IPS-15b (cell line): ENCODE results near the gene SLC12A8.

Experiments used
- H3K27me3 ChIP-seq: one replicate; pipeline ENCODE4 v1.6.1; 2013; ENCODE audit warnings: low read length; ENCODE audit not compliant: control insufficient read depth, insufficient read depth
- H3K36me3 ChIP-seq: one replicate; pipeline ENCODE4 v1.6.1; 2013; ENCODE audit warnings: low read length; ENCODE audit not compliant: control insufficient read depth, insufficient read depth
- H3K4me1 ChIP-seq: one replicate; pipeline ENCODE4 v1.6.1; 2013; ENCODE audit warnings: mild to moderate bottlenecking, low read length; ENCODE audit not compliant: control insufficient read depth, insufficient read depth
- H3K4me3 ChIP-seq: one replicate; pipeline ENCODE4 v1.5.1; 2013; ENCODE audit warnings: low read depth, low read length
- H3K9ac ChIP-seq: one replicate; pipeline ENCODE4 v1.6.1; 2013; ENCODE audit warnings: low read depth, mild to moderate bottlenecking, low read length
- H3K9me3 ChIP-seq: one replicate; pipeline ENCODE4 v1.6.1; 2013; ENCODE audit warnings: mild to moderate bottlenecking, low read length; ENCODE audit not compliant: control insufficient read depth, insufficient read depth

The SLC12A8 gene

DNA sequence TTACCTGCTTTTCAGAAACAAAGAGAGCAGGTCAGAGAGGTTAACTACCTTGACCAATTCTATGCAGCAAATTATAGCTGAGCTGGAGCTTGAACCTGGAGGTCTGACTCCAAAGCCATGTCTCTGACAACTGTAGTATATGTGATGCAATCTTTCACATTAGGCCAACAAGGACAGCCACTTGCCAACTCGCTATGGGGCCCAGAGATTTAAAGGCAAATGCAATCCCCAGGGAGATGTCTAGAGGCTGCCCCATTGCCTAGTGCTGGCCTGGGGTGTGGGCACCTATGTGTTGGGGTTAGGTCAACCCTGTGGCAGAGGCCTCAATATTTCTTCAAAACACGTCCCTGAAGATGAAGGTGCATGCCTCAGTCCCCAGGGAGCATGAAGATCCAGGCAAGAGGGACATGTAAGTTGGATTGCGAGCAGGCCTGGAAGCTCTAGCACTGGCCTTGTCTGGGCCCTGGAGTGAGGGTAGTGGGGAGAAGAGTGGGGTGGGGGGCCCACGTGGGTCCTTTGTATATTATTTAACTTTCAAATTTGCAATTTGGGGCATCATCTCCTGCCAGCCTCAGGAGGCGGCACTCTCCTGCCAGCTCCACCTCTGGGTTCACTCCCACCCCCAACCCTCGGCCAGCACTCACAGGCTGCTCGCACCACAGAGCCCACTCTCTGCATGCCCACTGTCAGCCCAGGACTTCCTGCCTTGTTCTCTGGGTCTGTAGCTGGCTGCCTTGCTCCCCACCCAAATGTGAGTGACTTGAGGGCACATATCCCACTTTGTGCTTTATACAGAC, 64.3 kb downstream of the SLC12A8 start:
- peaks cover 5% of the 10 kb centered on the region for H3K4me1 ChIP-seq
- no peak overlapping the region for H3K9ac ChIP-seq

DNA sequence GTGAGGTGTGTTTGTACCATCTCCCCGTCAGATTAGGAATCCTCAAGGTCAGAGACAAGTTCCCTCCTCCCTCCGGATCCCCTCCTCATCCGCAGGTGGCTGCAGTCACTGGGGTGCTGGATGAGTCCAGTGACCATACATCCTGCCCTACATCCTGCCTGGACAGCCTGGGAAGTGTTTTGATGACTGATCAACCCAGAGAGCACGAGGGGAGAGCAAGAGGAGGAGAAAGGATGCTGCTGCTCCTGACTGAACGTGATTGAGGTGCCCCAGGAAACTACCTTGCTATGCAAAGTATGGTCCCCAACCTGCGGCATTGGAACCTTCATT, 65.1 kb downstream of the SLC12A8 start:
- Histone ChIP-seq H3K4me1 (peaks cover 10% of the 10 kb centered on the region), H3K27me3 (peaks cover 3% of the 10 kb centered on the region)

More for the DNA sequence above, 64.3 kb downstream of the SLC12A8 start:
- H3K4me3 ChIP-seq: no peak overlapping the region
- H3K36me3 ChIP-seq: no peaks in the 10 kb centered on the region
- no peaks in the 10 kb centered on the region for H3K27me3 ChIP-seq
- no peaks in the 10 kb centered on the region for H3K9me3 ChIP-seq

DNA sequence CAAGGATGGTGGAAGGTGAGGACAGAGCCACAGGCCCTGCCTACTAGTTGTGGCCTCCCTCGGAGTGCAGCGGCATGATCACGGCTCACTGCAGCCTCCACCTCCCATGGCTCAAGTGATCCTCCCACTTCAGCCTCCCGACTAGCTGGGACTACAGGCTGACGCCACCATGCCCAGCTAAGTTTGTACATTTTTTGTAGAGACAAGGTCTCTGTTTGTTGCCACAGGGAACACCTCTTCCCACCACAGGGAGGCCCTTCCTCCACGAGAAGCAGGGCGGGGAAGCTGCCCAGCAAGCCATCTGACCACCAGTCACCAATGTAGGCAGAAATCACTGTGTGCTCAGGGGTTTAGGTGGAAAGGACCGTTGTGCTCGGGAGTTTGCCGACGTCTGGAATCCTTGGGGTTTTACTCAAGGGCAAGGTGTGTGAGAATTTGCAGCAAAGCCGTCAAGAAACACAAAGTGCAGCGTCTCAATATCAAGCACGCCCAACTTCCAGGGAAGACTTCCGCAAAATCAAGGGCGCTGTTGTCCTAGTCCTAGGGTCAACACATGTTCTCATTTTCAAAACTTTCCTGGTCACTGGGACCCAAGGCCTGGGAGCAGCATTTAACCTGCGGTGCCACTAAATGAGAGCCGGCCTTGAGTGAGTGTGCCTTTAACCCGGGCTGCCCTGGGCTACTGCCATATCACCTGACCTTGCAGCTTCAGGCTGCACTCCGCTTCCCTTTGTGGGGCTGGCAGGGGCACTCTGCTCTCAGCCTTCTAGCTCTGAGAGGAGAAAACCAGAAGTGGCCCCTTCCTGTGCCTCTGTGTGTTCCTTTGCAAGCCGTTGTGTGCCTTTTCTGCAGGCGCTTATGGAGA, 65.7 kb downstream of the SLC12A8 start:
- Histone ChIP-seq H3K4me1 (peaks cover 15% of the 10 kb centered on the region), H3K27me3 (peaks cover 7% of the 10 kb centered on the region), H3K4me3 (no peak overlapping the region), H3K9me3 (no peaks in the 10 kb centered on the region), H3K36me3 (no peaks in the 10 kb centered on the region), H3K9ac (no peak overlapping the region)

More for the DNA sequence above, 65.1 kb downstream of the SLC12A8 start:
- no peak overlapping the region for H3K9ac ChIP-seq
- H3K36me3 ChIP-seq: no peaks in the 10 kb centered on the region
- H3K4me3 ChIP-seq: no peak overlapping the region
- H3K9me3 ChIP-seq: no peaks in the 10 kb centered on the region

DNA sequence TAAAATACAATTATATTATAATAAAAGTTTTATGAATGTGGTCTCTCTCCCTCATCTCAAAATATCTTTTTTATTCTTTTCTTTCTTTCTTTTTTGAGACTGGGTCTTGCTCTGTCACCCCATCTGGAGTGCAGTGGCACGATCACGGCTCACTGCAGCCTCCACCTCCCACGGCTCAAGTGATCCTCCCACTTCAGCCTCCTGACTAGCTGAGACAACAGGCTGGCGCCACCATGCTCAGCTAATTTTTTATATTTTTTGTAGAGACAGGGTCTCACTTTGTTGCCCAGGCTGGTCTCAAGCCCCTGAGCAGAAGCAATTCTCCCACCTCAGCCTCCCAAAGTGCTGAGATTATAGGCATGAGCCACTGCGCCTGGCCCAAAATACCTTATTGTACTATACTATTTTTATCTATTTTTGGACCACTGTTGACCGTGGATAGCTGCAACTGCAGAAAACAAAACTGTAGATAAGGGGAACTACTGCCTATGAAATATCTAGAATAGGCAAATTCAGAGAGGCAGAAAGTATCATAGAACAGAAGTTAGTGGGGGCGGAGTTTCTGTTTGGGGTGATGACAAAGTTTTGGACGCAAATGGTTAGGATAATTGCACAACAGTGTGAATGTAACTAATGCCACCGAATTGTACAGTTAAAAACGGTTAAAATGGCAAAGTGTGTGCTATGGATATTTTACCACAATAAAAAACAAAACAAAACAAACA, 66.6 kb downstream of the SLC12A8 start:
- peaks cover 11% of the 10 kb centered on the region for H3K27me3 ChIP-seq
- no peak overlapping the region for H3K4me3 ChIP-seq
- H3K9me3 ChIP-seq: no peaks in the 10 kb centered on the region
- no peak overlapping the region for H3K9ac ChIP-seq
- H3K4me1 ChIP-seq: peaks cover 15% of the 10 kb centered on the region
- no peaks in the 10 kb centered on the region for H3K36me3 ChIP-seq

DNA sequence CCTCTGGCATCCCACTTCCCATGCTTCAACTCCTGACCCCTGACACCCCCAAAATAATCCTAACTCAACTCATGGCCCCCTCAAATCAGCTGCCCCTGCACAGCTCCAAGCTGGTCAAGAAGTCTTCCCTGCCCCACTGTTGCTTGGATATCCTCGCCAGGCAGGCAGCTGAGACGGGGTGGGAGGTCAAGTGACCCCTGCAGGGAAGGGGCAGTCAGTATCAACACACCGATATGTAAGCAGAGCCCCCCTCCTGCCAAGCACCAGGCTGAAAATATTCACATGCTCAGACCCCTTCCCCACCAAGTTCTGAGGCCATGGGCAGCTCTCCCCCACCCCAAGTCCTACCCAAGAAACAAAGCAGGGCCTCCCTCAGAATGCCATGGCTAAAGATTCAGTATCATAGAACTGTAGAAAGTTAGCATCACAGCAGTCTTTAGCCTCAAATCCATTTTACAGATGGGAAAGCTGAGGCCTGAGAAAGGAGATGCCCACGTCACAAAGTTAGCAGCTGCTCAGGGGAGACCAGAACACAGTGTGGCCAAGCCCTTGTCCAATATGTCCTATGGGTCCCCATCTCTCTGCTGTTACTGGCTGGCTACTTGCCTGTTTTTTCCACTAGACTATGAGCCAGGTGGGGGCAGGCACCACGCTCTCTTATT, 67.8 kb downstream of the SLC12A8 start:
- no peaks in the 10 kb centered on the region for H3K36me3 ChIP-seq
- no peak overlapping the region for H3K9ac ChIP-seq
- peaks cover 14% of the 10 kb centered on the region for H3K27me3 ChIP-seq

DNA sequence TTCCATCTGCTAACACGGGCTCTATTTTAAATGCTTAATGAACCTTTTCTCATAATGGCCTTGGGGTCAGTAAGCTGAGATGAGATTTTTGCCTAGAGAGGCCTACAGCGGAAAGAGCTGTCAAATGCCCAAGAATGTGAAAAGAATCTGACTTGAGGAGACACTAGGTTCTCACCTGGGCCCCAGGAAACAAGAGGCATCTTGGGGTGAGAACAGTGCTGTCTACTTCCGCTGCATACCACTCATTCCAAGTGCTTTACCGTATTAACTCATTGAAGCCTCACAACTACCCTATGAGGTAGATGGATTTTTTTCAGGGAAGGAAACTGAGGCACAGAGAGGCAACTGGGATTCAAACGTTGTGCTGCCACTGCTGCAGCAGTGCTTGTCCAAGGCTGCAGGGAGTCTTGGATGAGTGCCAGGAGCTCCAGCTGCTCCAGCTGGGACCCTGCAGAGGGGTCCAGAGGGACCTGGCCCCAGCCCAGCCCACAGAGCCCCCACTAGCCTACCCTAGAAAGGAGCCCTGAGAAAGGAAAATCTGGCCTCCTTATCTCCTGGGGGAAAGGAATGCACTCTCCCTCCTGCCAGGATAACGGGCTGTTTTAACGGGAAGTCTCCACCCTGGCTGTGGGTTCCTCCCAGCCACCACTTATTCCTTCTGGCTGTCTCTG, 68.4 kb downstream of the SLC12A8 start:
- Histone ChIP-seq H3K27me3 (peaks cover 14% of the 10 kb centered on the region), H3K36me3 (no peaks in the 10 kb centered on the region), H3K4me3 (no peak overlapping the region), H3K4me1 (peaks cover 15% of the 10 kb centered on the region), H3K9me3 (no peaks in the 10 kb centered on the region), H3K9ac (no peak overlapping the region)

More for the DNA sequence above, 67.8 kb downstream of the SLC12A8 start:
- H3K9me3 ChIP-seq: no peaks in the 10 kb centered on the region
- peaks cover 15% of the 10 kb centered on the region for H3K4me1 ChIP-seq
- H3K4me3 ChIP-seq: no peak overlapping the region

DNA sequence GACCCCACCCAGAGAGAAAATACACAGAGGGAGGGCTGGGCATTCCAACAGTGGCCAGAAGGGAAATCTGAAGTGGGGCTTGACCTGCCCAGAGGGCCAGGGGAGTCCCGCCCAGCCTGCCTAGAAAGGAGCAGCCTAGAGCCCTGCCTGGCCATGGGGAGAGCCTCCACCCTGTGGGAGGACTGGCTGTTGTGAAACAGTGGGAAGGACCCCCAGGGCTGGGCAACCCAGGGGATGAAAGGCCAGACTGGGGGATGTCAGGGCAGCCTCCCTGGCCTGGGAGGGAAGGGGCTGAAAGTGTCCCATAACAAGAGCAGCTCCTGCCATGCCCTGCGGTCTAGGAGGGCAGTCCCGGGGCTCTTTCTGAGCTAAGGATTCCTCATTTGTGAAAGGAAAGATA, 69.0 kb downstream of the SLC12A8 start:
- Histone ChIP-seq H3K36me3 (no peaks in the 10 kb centered on the region), H3K4me1 (peaks cover 15% of the 10 kb centered on the region), H3K4me3 (no peak overlapping the region), H3K9ac (no peak overlapping the region), H3K27me3 (peaks cover 14% of the 10 kb centered on the region), H3K9me3 (no peaks in the 10 kb centered on the region)

DNA sequence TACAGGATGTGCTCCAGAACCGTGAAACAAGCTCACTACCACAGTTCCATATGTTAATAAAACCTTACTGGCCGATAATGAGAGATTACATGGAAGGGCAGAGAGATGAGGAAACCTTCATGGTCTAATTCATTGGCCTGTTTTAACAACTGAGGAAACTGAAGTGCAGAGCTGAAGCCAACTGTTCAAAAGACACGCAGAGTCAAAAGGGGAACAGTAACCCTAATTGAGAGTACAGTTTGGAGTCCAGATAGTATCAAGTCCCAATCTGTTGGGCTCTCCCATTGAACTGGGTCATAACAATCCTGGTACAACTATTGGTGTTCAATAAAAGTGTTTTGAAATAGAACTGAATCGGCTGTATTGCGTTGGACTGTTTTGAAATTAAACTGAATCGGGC, 69.6 kb downstream of the SLC12A8 start:
- Histone ChIP-seq H3K36me3 (no peaks in the 10 kb centered on the region), H3K9me3 (no peaks in the 10 kb centered on the region), H3K27me3 (peaks cover 14% of the 10 kb centered on the region), H3K4me3 (no peak overlapping the region), H3K9ac (no peak overlapping the region), H3K4me1 (peaks cover 15% of the 10 kb centered on the region)

DNA sequence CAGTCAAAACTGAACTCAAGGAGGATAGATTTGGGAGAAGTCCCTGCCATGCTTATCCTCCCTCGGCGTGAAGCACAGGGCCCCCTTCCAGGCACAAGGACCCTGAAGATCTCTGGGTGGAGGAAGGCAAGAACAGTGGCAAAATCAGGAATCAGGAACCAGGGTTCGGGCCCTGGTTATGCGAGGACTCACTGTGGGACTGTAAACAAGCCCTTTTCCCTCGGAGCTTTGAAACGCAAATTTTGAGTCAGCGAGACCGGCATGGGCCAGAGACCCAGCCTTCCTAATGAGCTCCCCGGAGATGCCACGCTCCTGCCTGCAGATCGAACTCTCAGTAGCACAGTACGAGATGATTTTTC, 70.1 kb downstream of the SLC12A8 start:
- Histone ChIP-seq H3K4me3 (peak overlapping the region; percentile 56), H3K27me3 (peaks cover 14% of the 10 kb centered on the region), H3K9me3 (no peaks in the 10 kb centered on the region), H3K36me3 (no peaks in the 10 kb centered on the region), H3K4me1 (peaks cover 15% of the 10 kb centered on the region), H3K9ac (no peak overlapping the region)

DNA sequence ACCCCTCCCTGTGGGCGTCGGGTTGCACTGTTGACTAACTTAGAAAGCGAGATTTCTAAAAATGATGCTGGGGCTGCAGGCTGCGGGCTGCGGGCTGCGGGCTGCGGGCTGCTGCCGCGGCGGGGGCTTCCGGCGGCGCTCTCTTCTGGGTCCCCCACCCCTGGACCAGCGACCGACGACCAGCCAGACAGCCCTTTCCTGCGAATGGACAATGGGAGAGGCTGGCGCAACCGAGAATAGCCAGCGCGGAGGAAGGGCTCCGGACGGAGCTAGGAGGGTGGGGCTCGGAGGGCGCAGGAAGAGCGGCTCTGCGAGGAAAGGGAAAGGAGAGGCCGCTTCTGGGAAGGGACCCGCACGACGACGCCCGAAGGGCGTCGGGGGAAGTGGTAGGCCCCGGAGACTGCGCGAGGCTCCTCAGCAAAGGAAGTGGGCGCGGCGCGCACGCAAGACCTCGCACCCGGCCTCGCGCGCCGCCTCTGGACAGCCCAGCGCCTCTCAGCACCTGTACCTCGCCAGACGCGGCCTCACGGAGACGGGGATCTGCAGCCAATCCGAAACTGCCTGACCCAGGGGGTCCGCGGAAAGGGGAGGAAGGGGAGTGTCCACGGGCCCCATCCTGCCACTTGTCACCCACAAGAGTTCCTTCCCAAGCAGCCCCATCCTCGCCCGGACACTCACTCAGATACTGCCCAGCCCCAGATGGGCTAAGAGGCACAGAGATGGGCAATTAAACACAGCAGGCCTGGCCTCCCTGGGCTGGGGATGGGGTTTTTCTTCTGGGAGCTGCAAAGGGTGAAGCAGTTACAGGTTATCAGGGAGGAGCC, 70.7 kb downstream of the SLC12A8 start:
- Histone ChIP-seq H3K9me3 (no peaks in the 10 kb centered on the region), H3K4me3 (peak overlapping the region; percentile 56), H3K9ac (no peak overlapping the region), H3K36me3 (no peaks in the 10 kb centered on the region), H3K27me3 (peaks cover 14% of the 10 kb centered on the region), H3K4me1 (peaks cover 15% of the 10 kb centered on the region)
